Measurements from ENCODE around the gene CLK1.

Gene CLK1
- total RNA-seq: 19.9 to 113 (median 58.3) reads per million in 17 experiments

DNA sequence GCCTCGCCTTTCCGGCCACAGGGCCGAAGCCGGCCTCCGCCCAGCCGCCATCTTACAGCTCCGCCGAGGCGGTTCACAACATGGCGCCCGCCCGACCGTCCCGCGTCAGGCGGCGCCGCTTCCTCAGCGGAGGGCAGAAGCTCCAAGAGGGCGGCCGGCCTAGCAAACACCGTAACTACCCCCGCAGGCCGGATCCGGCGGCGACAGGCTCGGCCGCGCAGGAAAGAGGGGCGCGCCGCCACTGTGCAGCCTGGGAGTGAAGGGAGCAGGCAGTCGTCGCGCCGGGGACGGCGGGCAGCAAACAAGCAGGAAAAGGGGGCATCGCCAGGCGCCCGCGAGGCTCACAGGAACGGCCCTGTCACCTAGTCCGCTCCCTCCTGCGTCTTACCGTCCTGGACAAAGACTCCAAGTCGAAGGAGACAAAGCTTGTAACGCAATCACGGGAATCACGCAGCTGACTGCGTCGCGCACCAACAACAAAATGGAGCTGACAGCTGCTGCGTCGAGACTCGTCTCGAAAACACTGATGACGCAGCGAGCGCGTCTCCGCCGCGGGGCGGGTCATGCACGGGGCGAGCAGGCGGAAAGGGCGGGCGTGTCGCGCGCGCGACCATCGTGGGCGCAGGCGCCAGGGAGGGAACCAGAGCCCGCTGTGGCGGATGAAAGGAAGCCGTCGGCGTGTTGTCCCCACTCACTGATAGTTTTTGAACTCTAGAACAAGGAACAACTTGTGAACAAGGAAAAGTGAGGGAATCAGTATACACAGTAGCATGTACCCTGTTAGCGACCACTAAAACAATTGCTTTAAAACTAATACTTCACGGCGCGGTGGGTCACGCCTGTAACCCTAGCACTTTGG is at the start of gene CLK1:
TSS of gene CLK1 (minus strand) at position 483 of the 859 bp plus-strand sequence. CDS start 2,796 bp downstream, outside the sequence.
- peak; percentile 97 to 99 (median 98) for DNase-seq

- DNase-seq: no peak
These were observed 49.2 kb upstream of the CLK1 start for GRCh38 chr2:200913654-200914053.

- DNase-seq: no peak
These were observed 45.5 kb upstream of the CLK1 start for GRCh38 chr2:200909958-200910357.

GRCh38 chr2:200905618-200906296 is 41.3 kb upstream of the CLK1 start:
- DNase-seq: peak; percentile 66 to 81 (median 76)

GRCh38 chr2:200901459-200902072 is 37.1 kb upstream of the CLK1 start:
- peak; percentile 84 to 89 (median 88) for DNase-seq

GRCh38 chr2:200899482-200899881 is 35.0 kb upstream of the CLK1 start:
- no peak for DNase-seq

- DNase-seq: peak; percentile 98 to 99 (median 98)
These were observed 24.5 kb upstream of the CLK1 start, which contains the start of the genes NIF3L1 and PPIL3 for GRCh38 chr2:200888704-200889625. Gene NIF3L1, plus strand, starts transcription at chr2:200889371. Its CDS starts 2,573 bp downstream, at chr2:200891944. Gene PPIL3, minus strand, starts transcription at chr2:200889077. Its CDS starts 1,462 bp downstream, at chr2:200887615.

- peak in 2 of 4 experiments; percentile 16 to 38 for DNase-seq
These were observed 17.3 kb upstream of the CLK1 start for GRCh38 chr2:200881715-200882249.

GRCh38 chr2:200878289-200878880 is 13.9 kb upstream of the CLK1 start:
- DNase-seq: no peak

GRCh38 chr2:200877443-200877842 is 13.0 kb upstream of the CLK1 start:
- no peak for DNase-seq

- DNase-seq: peak in 2 of 4 experiments; percentile 32 to 37
These were observed 9.1 kb upstream of the CLK1 start for GRCh38 chr2:200873560-200873959.

GRCh38 chr2:200871151-200871550 is 6.7 kb upstream of the CLK1 start:
- DNase-seq: no peak

DNA sequence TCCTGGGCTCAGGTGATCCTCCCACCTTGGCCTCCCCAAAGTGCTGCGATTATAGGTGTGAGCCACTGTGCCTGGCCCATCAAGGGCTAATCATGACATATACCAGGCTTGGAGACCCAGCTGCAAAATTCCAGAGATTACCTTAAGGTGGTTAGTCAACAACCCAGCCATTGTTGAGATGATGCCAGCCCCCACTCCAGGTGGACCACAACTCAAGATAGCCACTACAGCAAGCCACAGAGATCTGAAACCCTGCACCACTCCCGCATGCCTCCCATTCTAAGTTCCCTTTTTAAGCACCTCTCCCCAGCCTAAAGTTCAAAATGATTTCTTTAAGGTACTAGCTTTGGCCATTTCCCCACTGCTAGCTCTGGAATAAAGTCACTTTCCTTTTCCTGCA is 4.6 kb upstream of the CLK1 start:
- DNase-seq: no peak

GRCh38 chr2:200863782-200864175 is 679 bp downstream of the CLK1 start:
- peak; percentile 59 to 71 (median 67) for DNase-seq

GRCh38 chr2:200862532-200863000 is 1.9 kb downstream of the CLK1 start:
- DNase-seq: peak; percentile 50 to 86 (median 66)

DNA sequence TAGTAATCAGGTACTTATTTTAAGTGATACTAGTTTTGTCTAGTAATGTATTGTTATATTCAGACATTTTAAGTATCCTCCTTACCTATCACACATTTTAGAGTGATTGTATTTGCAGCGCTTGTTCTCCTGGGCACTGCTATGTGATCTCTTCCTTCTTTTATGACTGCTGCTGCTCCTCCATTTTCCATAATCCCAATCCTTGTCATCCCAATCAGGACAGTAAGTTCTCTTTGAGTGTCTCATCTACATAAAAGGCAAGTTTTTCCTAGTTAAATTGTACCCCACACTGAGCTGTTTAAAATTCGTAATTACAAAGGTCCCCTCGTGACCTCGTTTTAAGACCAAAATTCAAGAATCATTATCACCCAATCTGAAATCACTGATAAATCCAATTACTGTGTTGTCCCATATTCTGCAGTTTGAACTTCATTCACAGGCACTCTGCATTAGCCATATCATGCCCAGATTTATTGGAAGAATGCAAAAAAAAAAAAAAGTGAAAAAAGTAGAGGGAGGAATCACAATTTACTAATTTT is 2.8 kb downstream of the CLK1 start:
- no peak for DNase-seq

- peak in 2 of 4 experiments; percentile 17 to 37 for DNase-seq
These were observed 4.2 kb downstream of the CLK1 start for GRCh38 chr2:200860092-200860795.

DNA sequence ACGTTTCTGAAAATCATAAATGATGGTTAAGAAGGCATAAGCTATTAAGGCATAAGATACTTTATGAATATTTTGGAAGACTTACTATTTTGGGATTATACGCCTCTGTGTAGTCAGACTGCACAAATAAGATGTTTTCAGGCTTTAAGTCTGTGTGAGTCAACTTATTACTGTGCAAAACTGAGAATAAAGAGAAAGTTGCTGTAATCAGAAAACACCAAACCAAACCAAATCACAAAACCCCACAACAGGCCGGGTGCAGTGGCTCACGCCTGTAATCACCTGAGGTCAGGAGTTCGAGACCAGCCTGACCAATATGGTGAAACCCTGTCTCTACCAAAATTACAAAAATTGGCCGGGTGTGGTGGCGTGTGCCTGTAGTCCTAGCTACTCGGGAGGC is 7.7 kb downstream of the CLK1 start:
- no peak for DNase-seq

DNA sequence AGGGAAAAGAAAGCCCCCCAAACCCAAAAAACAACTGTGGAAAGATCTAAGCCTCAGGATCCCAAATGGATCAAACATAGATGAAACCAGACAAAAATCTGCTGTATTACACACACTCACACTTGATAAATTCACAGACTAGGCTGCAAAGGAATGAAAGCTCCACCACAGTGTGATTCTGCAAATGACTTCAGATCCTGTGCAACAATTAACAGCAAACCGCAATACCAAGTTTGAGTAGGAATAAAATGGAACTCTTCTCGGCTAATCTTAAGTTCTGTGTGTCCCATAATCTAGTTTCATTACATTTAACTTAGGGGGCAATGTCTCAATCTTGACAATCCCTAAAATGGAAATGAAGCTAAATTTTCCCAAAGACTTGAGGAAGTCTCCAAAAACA is 11.9 kb downstream of the CLK1 start:
- no peak for DNase-seq

Measured in suppressor macrophage (primary cell).